ENCODE results near the gene DDX10.
A peak's percentile ranks its signal among the peaks of the same experiment; 100 is the strongest.

Gene DDX10

GRCh38 chr11:108835624-108836023, 170.8 kb downstream of the DDX10 start:
- no peak for DNase-seq

GRCh38 chr11:108836541-108836940, 171.7 kb downstream of the DDX10 start:
- DNase-seq, result no peak

- DNase-seq, result no peak
Measured at GRCh38 chr11:108838102-108838791, 173.4 kb downstream of the DDX10 start.

GRCh38 chr11:108838792-108839105, 173.9 kb downstream of the DDX10 start:
- no peak for DNase-seq

- DNase-seq, result no peak
Measured at GRCh38 chr11:108846009-108846408, 181.1 kb downstream of the DDX10 start.

GRCh38 chr11:108847298-108847990, 182.6 kb downstream of the DDX10 start:
- DNase-seq, result no peak

- DNase-seq, result no peak
Measured at GRCh38 chr11:108851781-108852180, 186.9 kb downstream of the DDX10 start.

GRCh38 chr11:108852701-108853100, 187.8 kb downstream of the DDX10 start:
- DNase-seq, result no peak

- DNase-seq, result no peak
Measured at GRCh38 chr11:108853151-108853550, 188.3 kb downstream of the DDX10 start.

- no peak for DNase-seq
Measured at GRCh38 chr11:108853864-108854263, 189.0 kb downstream of the DDX10 start.

GRCh38 chr11:108854346-108854745, 189.5 kb downstream of the DDX10 start:
- no peak for DNase-seq

GRCh38 chr11:108857382-108857781, 192.5 kb downstream of the DDX10 start:
- no peak for DNase-seq

GRCh38 chr11:108858622-108859021, 193.8 kb downstream of the DDX10 start:
- no peak for DNase-seq

- DNase-seq, result no peak
Measured at GRCh38 chr11:108859510-108859909, 194.6 kb downstream of the DDX10 start.

GRCh38 chr11:108863528-108863927, 198.7 kb downstream of the DDX10 start:
- DNase-seq, result no peak

GRCh38 chr11:108865406-108865805, 200.5 kb downstream of the DDX10 start:
- DNase-seq, result no peak

GRCh38 chr11:108866781-108867180, 201.9 kb downstream of the DDX10 start:
- DNase-seq, result no peak

GRCh38 chr11:108870373-108871020, 205.6 kb downstream of the DDX10 start:
- no peak for DNase-seq

- DNase-seq, result peak in 1 of 2 experiments; percentile 10
Measured at GRCh38 chr11:108871152-108871551, 206.3 kb downstream of the DDX10 start.

- DNase-seq, result no peak
Measured at GRCh38 chr11:108871867-108872266, 207.0 kb downstream of the DDX10 start.

GRCh38 chr11:108872781-108873291, 208.0 kb downstream of the DDX10 start:
- no peak for DNase-seq

- DNase-seq, result no peak
Measured at GRCh38 chr11:108873310-108873709, 208.4 kb downstream of the DDX10 start.

GRCh38 chr11:108873941-108874340, 209.1 kb downstream of the DDX10 start:
- DNase-seq, result no peak

- DNase-seq, result no peak
Measured at GRCh38 chr11:108875134-108875533, 210.3 kb downstream of the DDX10 start.
